Stimulated activated CD8-positive, alpha-beta memory T cell treated with anti-CD3 and anti-CD28 coated beads, Interleukin-2, amount 100 ng/mL, for 1 hour (primary cell): ENCODE results near the gene TP53TG3C.
"Not testable (repeated sequence)": the region's sequence is repeated elsewhere in the genome, so short reads cannot be mapped to it uniquely, and the experiment has no call there.

Experiments used
- DNase-seq, 2 donors: peaks; one replicate each; pipeline ENCODE4 v3.0.0-alpha.2; 2020; ENCODE audit warnings: low read depth in 2 of 2

Gene TP53TG3C

GRCh38 chr16:33193926-33194325 lies at the start of gene TP53TG3C:
TSS of gene TP53TG3C (plus strand) at chr16:33194226. CDS start at chr16:33194294, 68 bp downstream.
- DNase-seq, result not testable (repeated sequence)
